Measurements from ENCODE around the gene MAX. TPM values are rescaled to one million over a fixed set of nuclear protein-coding genes. Genes with fewer than 3 reads are reported as not detected.

The MAX gene
- total and polyA plus RNA-seq, 4 experiments from 2014 or later = 162 to 212 (median 181) TPM

GRCh38 chr14:65104791-65105190, 2.5 kb upstream of the MAX start:
- Histone ChIP-seq H3K9me3 (ENCODE audit: control insufficient read depth in 1 of 2, low read length in 2 of 2) (no peaks in the 10 kb centered on the region), H3K27me3 (ENCODE audit: insufficient read depth, low read length) (no peaks in the 10 kb centered on the region), H3K4me1 (ENCODE audit: insufficient read depth, low read length) (peaks cover 19% of the 10 kb centered on the region), H3K27ac (ENCODE audit: low read depth, low read length) (no peak overlapping the region), H3K4me3 (ENCODE audit: low read length in 2 of 2) (no peak overlapping the region), H3K36me3 (ENCODE audit: insufficient read depth, low read length) (no peaks in the 10 kb centered on the region)
- Mint-ChIP-seq H3K27ac (no peak overlapping the region), H3K27me3 (peaks cover 2 to 3% of the 10 kb centered on the region in 2 donors), H3K4me1 (peaks cover 14 to 27% (median 18%) of the 10 kb centered on the region in 4 donors), H3K9me3 (peaks cover 0 to 3% (median 0%) of the 10 kb centered on the region in 8 donors), H3K4me3 (peak overlapping the region in 1 of 8 donors; percentile 63), H3K36me3 (peaks cover 6 to 14% of the 10 kb centered on the region in 2 donors)
- CTCF ChIA-PET (ENCODE audit: partially characterized antibody) = no interaction called here
- no peak for DNase-seq
- intact Hi-C loops (cut with micrococcal nuclease) = loop anchor here (5.0 kb wide), 4 partner anchors 103 to 1562 kb away; partner anchors contain the start of genes MTHFD1 and PPP2R5E
- POLR2A ChIA-PET (ENCODE audit: partially characterized antibody) = no interaction called here

GRCh38 chr14:65103150-65103760, 938 bp upstream of the MAX start:
- DNase-seq = peak in 1 of 5 donors; percentile 39

GRCh38 chr14:65101631-65102440, 481 bp downstream of the MAX start:
- Histone ChIP-seq H3K4me1 (ENCODE audit: insufficient read depth, low read length) (peaks cover 49% of the 10 kb centered on the region), H3K36me3 (ENCODE audit: insufficient read depth, low read length) (peaks cover 11% of the 10 kb centered on the region), H3K9me3 (ENCODE audit: control insufficient read depth in 1 of 2, low read length in 2 of 2) (no peaks in the 10 kb centered on the region), H3K4me3 (ENCODE audit: low read length in 2 of 2) (peak overlapping the region; percentile 66 to 76), H3K27me3 (ENCODE audit: insufficient read depth, low read length) (no peaks in the 10 kb centered on the region), H3K27ac (ENCODE audit: low read depth, low read length) (peak overlapping the region; percentile 96)
- Mint-ChIP-seq H3K27me3 (peaks cover 2 to 3% of the 10 kb centered on the region in 2 donors), H3K4me1 (peaks cover 28 to 56% (median 43%) of the 10 kb centered on the region in 4 donors), H3K36me3 (peaks cover 10 to 21% of the 10 kb centered on the region in 2 donors), H3K9me3 (peaks cover 0 to 3% (median 0%) of the 10 kb centered on the region in 8 donors), H3K4me3 (peak overlapping the region; percentile 91 to 100 (median 96)), H3K27ac (peak overlapping the region; percentile 92 to 99 (median 97))
- ChIA-PET CTCF (ENCODE audit: partially characterized antibody) (no interaction called here), POLR2A (ENCODE audit: partially characterized antibody) (interaction anchor here (1.0 to 1.5 kb wide), 11 partner anchors 8 to 1406 kb away, joined by 3 to 8 read pairs (median 5); partner anchors contain the start of genes FNTB, FUT8 and GPHN)
- intact Hi-C loops (cut with micrococcal nuclease) = loop anchor here (1.0 to 5.0 kb wide), 9 partner anchors 105 to 1560 kb away; partner anchors contain the start of genes CHURC1, FNTB, FUT8 and GPHN
- DNase-seq = peak; percentile 29 to 67 (median 40)

More at GRCh38 chr14:65103150-65103760, 938 bp upstream of the MAX start:
- H3K27ac Mint-ChIP-seq = peak overlapping the region; percentile 81 to 97 (median 92)
- Histone ChIP-seq H3K36me3 (ENCODE audit: insufficient read depth, low read length) (no peaks in the 10 kb centered on the region), H3K9me3 (ENCODE audit: control insufficient read depth in 1 of 2, low read length in 2 of 2) (no peaks in the 10 kb centered on the region), H3K27me3 (ENCODE audit: insufficient read depth, low read length) (no peaks in the 10 kb centered on the region), H3K4me1 (ENCODE audit: insufficient read depth, low read length) (peaks cover 35% of the 10 kb centered on the region), H3K4me3 (ENCODE audit: low read length in 2 of 2) (peak overlapping the region; percentile 77 to 100), H3K27ac (ENCODE audit: low read depth, low read length) (peak overlapping the region; percentile 96)
- H3K27me3 Mint-ChIP-seq = peaks cover 2 to 3% of the 10 kb centered on the region in 2 donors
- intact Hi-C loops (cut with micrococcal nuclease) = loop anchor here (2.0 to 5.0 kb wide), 5 partner anchors 104 to 1561 kb away; partner anchors contain the start of genes MTHFD1 and PPP2R5E
- peaks cover 21 to 42% (median 30%) of the 10 kb centered on the region in 4 donors for H3K4me1 Mint-ChIP-seq
- peak overlapping the region; percentile 89 to 100 (median 94) for H3K4me3 Mint-ChIP-seq
- CTCF ChIA-PET (ENCODE audit: partially characterized antibody) = interaction anchor here (0.9 to 1.1 kb wide), 2 partner anchors 14 to 118 kb away, joined by 3 to 4 read pairs; no protein-coding TSS in a partner anchor
- POLR2A ChIA-PET (ENCODE audit: partially characterized antibody) = interaction anchor here (0.6 to 1.3 kb wide), 9 partner anchors 10 to 743 kb away, joined by 3 to 8 read pairs (median 5); partner anchors contain the start of genes FNTB and FUT8
- peaks cover 0 to 3% (median 0%) of the 10 kb centered on the region in 8 donors for H3K9me3 Mint-ChIP-seq
- H3K36me3 Mint-ChIP-seq = peaks cover 10 to 17% of the 10 kb centered on the region in 2 donors

- Mint-ChIP-seq H3K27me3 (peaks cover 2 to 3% of the 10 kb centered on the region in 2 donors), H3K4me3 (peak overlapping the region; percentile 87 to 96 (median 91)), H3K27ac (peak overlapping the region; percentile 86 to 99 (median 95)), H3K36me3 (peaks cover 17 to 29% of the 10 kb centered on the region in 2 donors), H3K4me1 (peaks cover 36 to 65% (median 51%) of the 10 kb centered on the region in 4 donors), H3K9me3 (peaks cover 0 to 3% (median 0%) of the 10 kb centered on the region in 8 donors)
- intact Hi-C loops (cut with micrococcal nuclease) = loop anchor here (5.0 kb wide), 4 partner anchors 106 to 1559 kb away; partner anchors contain the start of genes MTHFD1 and PPP2R5E
- H3K36me3 ChIP-seq (ENCODE audit: insufficient read depth, low read length) = peaks cover 19% of the 10 kb centered on the region
- H3K4me3 ChIP-seq (ENCODE audit: low read length in 2 of 2) = peak overlapping the region; percentile 58 to 76
- H3K9me3 ChIP-seq (ENCODE audit: control insufficient read depth in 1 of 2, low read length in 2 of 2) = no peaks in the 10 kb centered on the region
- peaks cover 57% of the 10 kb centered on the region for H3K4me1 ChIP-seq (ENCODE audit: insufficient read depth, low read length)
- CTCF ChIA-PET (ENCODE audit: partially characterized antibody) = interaction anchor here (0.6 kb wide), 1 partner anchor 115 kb away, joined by 3 read pairs; the partner anchor contains the start of gene FNTB
- POLR2A ChIA-PET (ENCODE audit: partially characterized antibody) = interaction anchor here (1.0 to 1.5 kb wide), 3 partner anchors 114 to 313 kb away, joined by 3 to 5 read pairs (median 4); partner anchors contain the start of gene FNTB
- DNase-seq = peak in 3 of 5 donors; percentile 12 to 29 (median 29)
- no peaks in the 10 kb centered on the region for H3K27me3 ChIP-seq (ENCODE audit: insufficient read depth, low read length)
- H3K27ac ChIP-seq (ENCODE audit: low read depth, low read length) = peak overlapping the region; percentile 96
Measured at GRCh38 chr14:65100922-65101541, 1.3 kb downstream of the MAX start.

GRCh38 chr14:65098586-65098985, 3.7 kb downstream of the MAX start:
- Mint-ChIP-seq H3K9me3 (peaks cover 0 to 3% (median 0%) of the 10 kb centered on the region in 8 donors), H3K4me1 (peaks cover 58 to 89% (median 73%) of the 10 kb centered on the region in 4 donors), H3K36me3 (peaks cover 37 to 53% of the 10 kb centered on the region in 2 donors), H3K27me3 (peaks cover 0 to 3% of the 10 kb centered on the region in 2 donors), H3K27ac (peak overlapping the region; percentile 77 to 97 (median 93)), H3K4me3 (peak overlapping the region; percentile 74 to 96 (median 84))
- Histone ChIP-seq H3K4me3 (ENCODE audit: low read length in 2 of 2) (peak overlapping the region; percentile 30 to 43), H3K9me3 (ENCODE audit: control insufficient read depth in 1 of 2, low read length in 2 of 2) (no peaks in the 10 kb centered on the region), H3K36me3 (ENCODE audit: insufficient read depth, low read length) (peaks cover 37% of the 10 kb centered on the region), H3K27me3 (ENCODE audit: insufficient read depth, low read length) (no peaks in the 10 kb centered on the region), H3K4me1 (ENCODE audit: insufficient read depth, low read length) (peaks cover 81% of the 10 kb centered on the region), H3K27ac (ENCODE audit: low read depth, low read length) (peak overlapping the region; percentile 56)
- POLR2A ChIA-PET (ENCODE audit: partially characterized antibody) = interaction anchor here (0.6 to 1.7 kb wide), 7 partner anchors 9 to 548 kb away, joined by 3 to 6 read pairs (median 4); partner anchors contain the start of gene FNTB
- intact Hi-C loops (cut with micrococcal nuclease) = no loop called here
- peak in 4 of 5 donors; percentile 53 to 70 (median 58) for DNase-seq
- CTCF ChIA-PET (ENCODE audit: partially characterized antibody) = interaction anchor here (1.5 kb wide), 1 partner anchor 114 kb away, joined by 8 read pairs; no protein-coding TSS in a partner anchor

GRCh38 chr14:65096323-65097089, 5.8 kb downstream of the MAX start:
- Mint-ChIP-seq H3K9me3 (no peaks in the 10 kb centered on the region), H3K27ac (peak overlapping the region; percentile 70 to 86 (median 76)), H3K4me1 (peaks cover 60 to 96% (median 83%) of the 10 kb centered on the region in 4 donors), H3K27me3 (no peaks in the 10 kb centered on the region), H3K4me3 (peak overlapping the region in 7 of 8 donors; percentile 41 to 78 (median 66)), H3K36me3 (peaks cover 47 to 69% of the 10 kb centered on the region in 2 donors)
- CTCF ChIA-PET (ENCODE audit: partially characterized antibody) = no interaction called here
- DNase-seq = no peak
- peaks cover 82% of the 10 kb centered on the region for H3K4me1 ChIP-seq (ENCODE audit: insufficient read depth, low read length)
- intact Hi-C loops (cut with micrococcal nuclease) = no loop called here
- H3K36me3 ChIP-seq (ENCODE audit: insufficient read depth, low read length) = peaks cover 57% of the 10 kb centered on the region
- no peak overlapping the region for H3K27ac ChIP-seq (ENCODE audit: low read depth, low read length)
- H3K4me3 ChIP-seq (ENCODE audit: low read length in 2 of 2) = no peak overlapping the region
- POLR2A ChIA-PET (ENCODE audit: partially characterized antibody) = interaction anchor here (1.4 kb wide), 1 partner anchor 14 kb away, joined by 3 read pairs; no protein-coding TSS in a partner anchor
- H3K9me3 ChIP-seq (ENCODE audit: control insufficient read depth in 1 of 2, low read length in 2 of 2) = no peaks in the 10 kb centered on the region
- no peaks in the 10 kb centered on the region for H3K27me3 ChIP-seq (ENCODE audit: insufficient read depth, low read length)

All from CD4-positive, alpha-beta memory T cell (primary cell).